HepG2 (cell line): Measurements from ENCODE around the gene MAMLD1.

Experiments used
- ARNT ChIP-seq: fragments of 450-650 bp; IDR thresholded peaks from 2 replicates; pipeline ENCODE4 v1.6.1; 2017
- BHLHE40 ChIP-seq: IDR thresholded peaks from 2 replicates; pipeline ENCODE4 v1.6.1; 2011; ENCODE audit warnings: low read length, improper control_type of control experiment
- FOXM1 ChIP-seq: sonication (generic); formaldehyde crosslinking; IDR thresholded peaks from 2 replicates; pipeline ENCODE4 v1.5.0; 2020; ENCODE audit warnings: missing genetic modification reagents
- HMGXB4 ChIP-seq, 2 experiments: sonication (generic) in 1 of 2; formaldehyde crosslinking in 1 of 2; IDR thresholded peaks; 2 replicates each; pipeline versions ENCODE4 v1.4.0 to v1.6.1; 2018 to 2020; ENCODE audit warnings: missing genetic modification reagents in 2 of 2, borderline replicate concordance in 1 of 2, low read depth in 1 of 2, mild to moderate bottlenecking in 1 of 2, missing biosample characterization in 1 of 2
- HOXA7 ChIP-seq: sonication (generic); formaldehyde crosslinking; IDR thresholded peaks from 2 replicates; pipeline ENCODE4 v1.8.1; 2022; ENCODE audit warnings: mild to moderate bottlenecking, missing genetic modification reagents, moderate library complexity
- KMT2A ChIP-seq: sonication (generic); formaldehyde crosslinking; IDR thresholded peaks from 2 replicates; pipeline ENCODE4 v1.4.0; 2020; ENCODE audit warnings: missing genetic modification reagents
- MZF1 ChIP-seq: sonication (generic); formaldehyde crosslinking; IDR thresholded peaks from 2 replicates; pipeline ENCODE4 v1.8.1; 2023; ENCODE audit warnings: mild to moderate bottlenecking, missing genetic modification reagents, borderline replicate concordance
- POLR2AphosphoS5 ChIP-seq: IDR thresholded peaks from 2 replicates; pipeline ENCODE4 v1.6.1; 2012; ENCODE audit warnings: low read depth, low read length
- RARA ChIP-seq: IDR thresholded peaks from 2 replicates; pipeline ENCODE4 v1.6.1; 2016; ENCODE audit warnings: missing genetic modification reagents, missing compliant biosample characterization
- TGIF2 ChIP-seq: IDR thresholded peaks from 2 replicates; pipeline ENCODE4 v1.6.1; 2016; ENCODE audit warnings: control low read depth, missing compliant biosample characterization
- ZNF770 ChIP-seq: sonication (generic); formaldehyde crosslinking; IDR thresholded peaks from 2 replicates; pipeline ENCODE4 v1.5.0; 2020; ENCODE audit warnings: mild to moderate bottlenecking, missing genetic modification reagents

- TF ChIP-seq RARA (CRISPR knock-in tag): no peak
- no peak for TF ChIP-seq MZF1 (CRISPR knock-in tag)
- TF ChIP-seq BHLHE40: no peak
- TF ChIP-seq FOXM1 (CRISPR knock-in tag): no peak
- no peak for TF ChIP-seq POLR2AphosphoS5
- no peak for TF ChIP-seq ARNT
- no peak for TF ChIP-seq HOXA7 (CRISPR knock-in tag)
- no peak for TF ChIP-seq ZNF770 (CRISPR knock-in tag)
- TF ChIP-seq KMT2A (CRISPR knock-in tag): no peak
- no peak for TF ChIP-seq HMGXB4 (CRISPR knock-in tag; IDR thresholded peaks at IDR 0.05; ENCODE audit: borderline replicate concordance in 1 of 2, low read depth in 1 of 2)
- no peak for TF ChIP-seq TGIF2
Observed at GRCh38 chrX:150339736-150340135, 23.4 kb upstream of the MAMLD1 start.
